HCT116 (cell line): ENCODE measurements around the gene TAF1.

Experiments
- CEBPB ChIP-seq: IDR thresholded peaks from 2 replicates; pipeline ENCODE4 v1.6.1; 2012; ENCODE audit warnings: low read depth
- CTCF ChIP-seq, 3 experiments: fragments of 200-600 bp in 1 of 3; sonication (generic) in 1 of 3; IDR thresholded peaks in 2 of 3; conservative IDR thresholded peaks in 1 of 3; 2 replicates each; pipeline ENCODE4 v1.5.1; 2012 to 2017; ENCODE audit warnings: low read depth in 2 of 3, low read length in 2 of 3, antibody characterized with exemption in 1 of 3, borderline replicate concordance in 1 of 3, control low read depth in 1 of 3, mild to moderate bottlenecking in 1 of 3, mixed read lengths in 1 of 3, mixed run types in 1 of 3, moderate library complexity in 1 of 3; ENCODE audit not compliant: insufficient read depth in 1 of 3
- EGR1 ChIP-seq: IDR thresholded peaks from 2 replicates; pipeline ENCODE4 v1.6.1; 2012; ENCODE audit warnings: low read depth
- MAX ChIP-seq: IDR thresholded peaks from 2 replicates; pipeline ENCODE4 v1.6.1; 2012
- POLR2A ChIP-seq: IDR thresholded peaks from 2 replicates; pipeline ENCODE4 v1.7.0; 2011; ENCODE audit warnings: borderline replicate concordance; ENCODE audit not compliant: insufficient read depth, insufficient read length; ENCODE audit errors: extremely low read depth
- POLR2AphosphoS5 ChIP-seq: IDR thresholded peaks from 2 replicates; pipeline ENCODE4 v1.6.1; 2011; ENCODE audit warnings: mild to moderate bottlenecking, low read depth, low read length, moderate library complexity
- SP1 ChIP-seq: IDR thresholded peaks from 2 replicates; pipeline ENCODE4 v1.6.1; 2012; ENCODE audit warnings: low read depth
- SRF ChIP-seq: IDR thresholded peaks from 2 replicates; pipeline ENCODE4 v1.6.1; 2012; ENCODE audit warnings: low read depth
- ZFX ChIP-seq: fragments of 450-650 bp; IDR thresholded peaks from 2 replicates; pipeline ENCODE4 v1.6.1; 2017

- TF ChIP-seq ZFX (peak; percentile 35), CTCF (IDR thresholded peaks at IDR 0.05 in 2 of 3, conservative IDR thresholded peaks at IDR 0.05 in 1 of 3; ENCODE audit: borderline replicate concordance in 1 of 3, insufficient read depth in 1 of 3, low read depth in 2 of 3, low read length in 2 of 3) (no peak), MAX (0 out of 2 replicates have a peak, but pooled peaks have one; percentile 19), SRF (no peak), POLR2AphosphoS5 (peak; percentile 27; the same call in 1 of the 2 replicates), POLR2A (peak; percentile 6), CEBPB (no peak), SP1 (no peak), EGR1 (no peak)
These were observed 608 bp downstream of the TAF1 start for GRCh38 chrX:71366674-71367256.
